NT2/D1 (cell line): ENCODE results near the gene TTC13.

Experiments
- YY1 ChIP-seq: IDR thresholded peaks from 2 replicates; pipeline ENCODE4 v1.6.1; 2011; ENCODE audit not compliant: insufficient read length, insufficient read depth
- ZNF274 ChIP-seq: IDR thresholded peaks from 2 replicates; pipeline ENCODE4 v1.6.1; 2011; ENCODE audit warnings: mild to moderate bottlenecking, low read depth, low read length

DNA sequence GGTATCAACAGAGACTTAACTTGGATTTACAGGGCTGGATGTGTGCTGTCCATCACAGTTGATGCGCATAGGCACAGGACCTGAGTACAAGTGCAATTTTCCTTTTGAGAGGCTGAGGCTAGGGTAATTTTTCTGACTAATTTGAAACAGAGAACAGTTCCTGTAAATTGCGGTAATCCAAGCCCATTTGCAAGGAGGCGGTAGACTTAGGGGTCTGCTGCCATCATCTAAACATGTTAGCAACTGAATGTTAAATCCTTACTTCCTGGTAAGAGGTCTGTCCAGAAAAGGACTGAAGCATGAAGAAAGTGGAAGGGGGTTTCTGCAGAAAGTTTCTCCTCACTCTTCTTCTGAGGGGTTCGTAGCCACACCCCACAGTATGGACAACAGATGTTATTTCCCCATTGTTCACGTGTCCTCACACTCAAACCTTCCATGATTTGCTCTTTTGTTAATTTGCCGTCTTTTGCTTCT, 86.6 kb downstream of the TTC13 start:
- TF ChIP-seq ZNF274, result no peak
- TF ChIP-seq YY1, result no peak
